8988T (cell line): ENCODE results near the gene FBL.
"Not testable (repeated sequence)": the region's sequence is repeated elsewhere in the genome, so short reads cannot be mapped to it uniquely, and the experiment has no call there.

Experiments
- DNase-seq: peaks from one replicate; pipeline ENCODE4 v3.0.0; 2011

The FBL gene

GRCh38 chr19:39845933-39846677 lies at the start of gene FBL:
FBL (minus strand) TSS chr19:39846379; CDS start chr19:39846300, 79 bp downstream.
- DNase-seq = peak; percentile 88

DNA sequence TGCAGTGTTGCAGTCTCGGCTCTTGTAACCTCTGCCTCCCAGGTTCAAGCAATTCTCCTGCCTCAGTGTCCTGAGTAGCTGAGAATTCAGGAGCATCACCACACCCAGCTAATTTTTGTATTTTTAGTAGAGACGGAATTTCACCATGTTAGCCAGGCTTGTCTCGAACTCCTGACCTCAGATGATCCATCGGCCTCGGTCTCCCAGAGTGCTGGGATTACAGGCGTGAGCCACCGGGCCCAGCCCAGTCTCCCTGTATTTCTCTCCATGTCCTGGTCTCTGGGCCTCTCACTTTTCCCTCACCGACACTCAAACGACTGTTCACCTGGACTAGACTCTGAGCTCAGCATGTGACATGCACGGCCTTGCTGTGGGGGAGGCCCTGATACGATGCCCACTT lies 48.9 kb upstream of the FBL start:
- not testable (repeated sequence) for DNase-seq

DNA sequence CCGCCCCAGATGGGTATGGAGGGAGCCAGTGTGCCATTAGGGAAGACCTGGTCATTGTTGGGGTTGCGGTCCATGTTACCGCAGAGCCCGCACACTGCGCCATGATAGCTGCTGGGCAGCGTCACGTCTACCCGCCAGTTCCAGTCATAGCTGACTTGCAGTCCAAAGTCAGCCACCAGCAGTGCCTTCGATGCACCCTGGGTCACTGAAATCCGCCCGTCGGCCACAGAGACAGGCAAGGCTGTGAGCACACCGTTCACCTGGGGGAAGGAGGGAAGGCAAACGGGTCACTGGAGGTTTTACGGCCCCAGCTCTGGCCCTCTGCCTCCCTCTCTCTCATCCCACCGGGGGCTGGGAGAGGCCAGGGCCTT lies 48.0 kb upstream of the FBL start:
- not testable (repeated sequence) for DNase-seq

DNA sequence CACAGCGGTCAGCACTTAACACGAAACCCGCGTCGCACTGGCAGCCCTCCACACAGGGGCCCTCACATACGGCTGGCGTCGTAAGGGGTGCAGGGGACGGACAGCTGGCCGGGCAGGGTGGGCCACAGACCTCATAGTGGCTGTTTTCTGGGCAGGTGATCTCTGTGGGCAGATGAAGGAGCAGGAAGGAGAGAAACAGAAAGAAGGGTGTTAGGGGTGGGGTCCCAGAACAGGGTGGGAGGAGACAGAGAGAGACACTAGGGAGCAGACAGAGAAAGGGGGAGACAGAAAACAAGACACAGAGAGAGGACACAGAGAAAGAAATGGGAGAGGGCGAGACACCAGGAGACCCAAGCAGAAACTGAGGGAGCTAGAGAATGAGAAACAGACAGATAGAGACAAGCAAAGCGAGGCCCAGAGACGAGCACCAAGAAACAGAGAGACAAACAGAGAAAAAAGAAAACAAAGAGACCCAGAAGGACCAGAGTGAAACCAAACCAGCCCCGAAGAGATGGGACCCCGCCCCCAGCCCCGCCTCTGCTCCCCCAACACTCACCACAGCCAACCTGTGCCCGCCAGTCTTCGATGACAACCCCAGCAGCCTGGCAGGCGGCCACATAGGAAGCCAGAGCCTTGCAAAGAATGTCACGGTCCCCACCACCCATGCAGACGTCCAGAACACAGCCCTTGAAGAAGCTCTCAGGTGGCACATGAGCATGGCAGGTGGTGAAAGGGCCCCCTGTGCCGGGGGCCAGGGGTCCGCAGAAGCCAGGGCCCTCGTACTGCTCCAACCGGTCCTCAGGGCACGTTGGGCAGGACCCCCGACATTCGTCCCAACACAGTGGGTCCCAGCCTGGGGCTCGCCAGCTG lies 47.4 kb upstream of the FBL start:
- DNase-seq = not testable (repeated sequence)

- not testable (repeated sequence) for DNase-seq
Observed at GRCh38 chr19:39892506-39892902, 46.3 kb upstream of the FBL start.

GRCh38 chr19:39891660-39892505 lies 45.7 kb upstream of the FBL start:
- DNase-seq = not testable (repeated sequence)

GRCh38 chr19:39890755-39891551 lies 44.8 kb upstream of the FBL start:
- DNase-seq = no peak

DNA sequence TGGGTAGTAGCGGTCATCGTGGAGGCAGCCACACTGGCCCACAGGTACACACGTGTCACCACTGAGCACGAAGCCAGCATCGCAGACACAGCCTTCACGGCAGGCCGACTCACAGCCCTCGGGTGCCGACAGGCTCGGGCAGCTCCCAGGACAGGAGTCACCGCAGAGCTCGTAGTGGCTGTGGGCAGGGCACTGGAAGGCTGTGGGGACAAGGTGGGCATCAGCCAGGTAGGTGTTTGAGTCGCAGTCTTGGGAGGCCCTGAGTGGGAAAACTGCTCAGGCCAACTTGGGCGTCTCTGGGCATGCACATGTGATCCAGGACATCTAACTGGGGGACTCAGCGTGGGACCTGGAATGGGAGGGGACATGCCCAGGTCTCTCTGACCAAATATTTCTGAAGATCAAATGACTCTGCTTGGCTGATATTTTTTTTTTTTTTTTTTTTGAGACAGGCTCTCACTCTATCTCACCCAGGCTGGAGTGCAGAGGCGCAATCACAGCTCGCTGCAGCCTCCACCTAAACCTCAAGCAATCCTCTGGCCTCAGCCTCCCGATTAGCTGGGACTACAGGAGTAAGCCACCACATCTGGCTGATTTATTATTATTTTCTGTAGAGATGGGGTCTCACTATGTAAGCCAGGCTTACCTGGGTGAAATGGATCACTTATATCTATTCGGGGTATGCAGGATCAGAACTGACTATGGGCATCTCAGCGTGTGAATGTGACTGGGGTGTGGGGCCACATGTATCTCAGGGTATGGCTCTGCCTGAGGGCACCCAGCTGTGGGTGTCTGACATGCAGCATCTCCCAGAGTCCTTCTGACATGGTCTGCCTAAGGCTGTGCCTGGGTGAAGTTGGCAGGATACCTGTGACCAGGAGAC lies 43.9 kb upstream of the FBL start:
- not testable (repeated sequence) for DNase-seq

GRCh38 chr19:39887456-39887951 lies 41.3 kb upstream of the FBL start:
- DNase-seq = not testable (repeated sequence)

DNA sequence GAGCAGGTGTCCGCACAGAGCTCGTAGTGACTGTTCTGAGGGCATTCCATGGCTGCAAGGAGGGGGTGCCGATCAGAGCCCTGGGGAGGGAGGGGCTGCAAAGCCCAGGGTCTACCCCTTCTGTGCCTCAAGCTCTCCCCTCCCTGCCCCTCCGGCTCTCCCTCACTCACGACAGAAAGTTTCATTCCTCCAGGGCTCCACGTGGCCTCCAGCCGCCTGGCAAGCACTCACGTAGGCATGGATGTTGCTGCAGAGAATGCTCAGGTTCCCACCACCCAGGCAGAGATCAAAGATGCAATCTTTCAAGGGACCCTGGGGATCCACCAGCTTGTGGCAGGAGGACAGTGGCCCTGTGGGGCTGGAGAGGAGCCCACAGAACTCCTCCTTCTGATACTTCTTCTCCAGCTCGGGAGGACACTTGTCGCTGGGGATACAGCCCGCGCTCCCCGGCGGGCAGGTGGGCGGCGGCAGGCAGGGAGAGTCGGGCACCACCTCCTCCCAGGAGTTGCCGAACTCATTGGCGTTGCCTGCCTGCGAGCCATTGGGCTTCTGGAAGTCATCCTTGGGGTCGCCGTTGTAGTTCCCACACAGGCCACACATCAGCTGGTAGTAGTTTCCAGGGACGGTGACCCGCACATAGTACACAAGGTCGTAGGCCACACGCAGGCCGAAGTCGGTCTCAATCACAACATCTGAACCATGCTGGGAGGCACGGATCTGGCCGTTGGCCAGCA lies 39.8 kb upstream of the FBL start:
- not testable (repeated sequence) for DNase-seq

DNA sequence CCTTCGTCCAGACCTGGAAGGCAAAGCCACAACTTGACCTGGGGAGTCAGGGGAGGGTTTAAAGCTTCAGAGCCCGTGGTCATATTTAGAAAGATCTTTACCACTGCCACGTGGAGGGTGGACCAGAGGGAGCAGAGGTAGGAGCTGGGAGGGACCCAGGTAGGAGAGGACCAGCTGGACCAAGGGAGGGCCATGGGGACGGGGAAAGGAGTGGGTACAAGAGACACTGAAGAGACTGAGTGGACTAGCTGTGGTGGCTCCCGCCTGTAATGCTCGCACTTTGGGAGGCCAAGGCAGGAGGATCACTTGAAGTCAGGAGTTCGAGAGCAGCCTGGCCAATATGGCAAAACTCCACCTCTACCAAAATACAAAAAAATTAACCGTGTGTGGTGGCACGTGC lies 38.5 kb upstream of the FBL start:
- DNase-seq = not testable (repeated sequence)

GRCh38 chr19:39882645-39883044 lies 36.5 kb upstream of the FBL start:
- not testable (repeated sequence) for DNase-seq

GRCh38 chr19:39881495-39882110 lies 35.4 kb upstream of the FBL start:
- not testable (repeated sequence) for DNase-seq

- not testable (repeated sequence) for DNase-seq
Observed at GRCh38 chr19:39880241-39880640, 34.1 kb upstream of the FBL start.

GRCh38 chr19:39879796-39880195 lies 33.6 kb upstream of the FBL start:
- DNase-seq = not testable (repeated sequence)

GRCh38 chr19:39878866-39879265 lies 32.7 kb upstream of the FBL start:
- DNase-seq = not testable (repeated sequence)

GRCh38 chr19:39878398-39878797 lies 32.2 kb upstream of the FBL start:
- no peak for DNase-seq

DNA sequence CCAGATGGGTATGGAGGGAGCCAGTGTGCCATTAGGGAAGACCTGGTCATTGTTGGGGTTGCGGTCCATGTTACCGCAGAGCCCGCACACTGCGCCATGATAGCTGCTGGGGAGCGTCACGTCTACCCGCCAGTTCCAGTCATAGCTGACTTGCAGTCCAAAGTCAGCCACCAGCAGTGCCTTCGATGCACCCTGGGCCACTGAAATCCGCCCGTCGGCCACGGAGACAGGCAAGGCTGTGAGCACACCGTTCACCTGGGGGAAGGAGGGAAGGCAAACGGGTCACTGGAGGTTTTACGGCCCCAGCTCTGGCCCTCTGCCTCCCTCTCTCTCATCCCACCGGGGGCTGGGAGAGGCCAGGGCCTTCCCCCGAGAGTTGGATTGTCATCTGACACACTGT lies 31.8 kb upstream of the FBL start:
- not testable (repeated sequence) for DNase-seq

GRCh38 chr19:39877488-39877887 lies 31.3 kb upstream of the FBL start:
- not testable (repeated sequence) for DNase-seq

DNA sequence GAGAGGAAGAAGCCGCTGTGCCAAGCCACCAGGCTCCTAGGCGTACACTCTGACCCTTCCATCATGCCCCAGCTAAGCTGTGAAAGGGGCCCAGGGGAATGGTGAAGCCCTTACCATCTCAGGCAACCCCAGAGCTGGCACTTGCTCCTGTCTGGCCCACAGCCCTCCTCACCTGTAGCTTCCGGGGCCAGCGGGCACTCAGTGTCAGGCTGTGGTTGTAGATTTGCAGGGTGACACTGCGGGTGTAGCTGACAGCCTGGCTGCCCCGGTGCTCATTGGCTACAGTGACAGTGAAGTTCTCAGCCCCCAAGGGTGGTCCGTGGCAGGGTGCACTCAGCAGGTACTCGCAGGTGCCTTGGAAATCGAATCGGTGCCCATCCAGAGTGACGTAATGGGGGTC lies 30.3 kb upstream of the FBL start:
- not testable (repeated sequence) for DNase-seq
